Neuron (in vitro differentiated cells): ENCODE data around the gene USP2.
"Not testable (repeated sequence)": the region's sequence is repeated elsewhere in the genome, so short reads cannot be mapped to it uniquely, and the experiment has no call there.

Source experiments
- H2AFZ ChIP-seq: one replicate; pipeline ENCODE4 v1.6.1; 2013; ENCODE audit warnings: low read depth, mild to moderate bottlenecking, inconsistent platforms, low read length, moderate library complexity
- H3K27me3 ChIP-seq: one replicate; pipeline ENCODE4 v1.6.1; 2013; ENCODE audit warnings: low read length; ENCODE audit not compliant: insufficient read depth
- H3K36me3 ChIP-seq: one replicate; pipeline ENCODE4 v1.6.1; 2013; ENCODE audit warnings: low read length; ENCODE audit not compliant: insufficient read depth
- H3K4me1 ChIP-seq: one replicate; pipeline ENCODE4 v1.6.1; 2013; ENCODE audit warnings: low read length; ENCODE audit not compliant: insufficient read depth
- H3K4me3 ChIP-seq: 2 replicates; pipeline ENCODE4 v1.5.1; 2013; ENCODE audit warnings: mild to moderate bottlenecking, low read length, moderate library complexity
- H3K9me3 ChIP-seq: one replicate; pipeline ENCODE4 v1.6.1; 2013; ENCODE audit warnings: low read length

The USP2 gene

DNA sequence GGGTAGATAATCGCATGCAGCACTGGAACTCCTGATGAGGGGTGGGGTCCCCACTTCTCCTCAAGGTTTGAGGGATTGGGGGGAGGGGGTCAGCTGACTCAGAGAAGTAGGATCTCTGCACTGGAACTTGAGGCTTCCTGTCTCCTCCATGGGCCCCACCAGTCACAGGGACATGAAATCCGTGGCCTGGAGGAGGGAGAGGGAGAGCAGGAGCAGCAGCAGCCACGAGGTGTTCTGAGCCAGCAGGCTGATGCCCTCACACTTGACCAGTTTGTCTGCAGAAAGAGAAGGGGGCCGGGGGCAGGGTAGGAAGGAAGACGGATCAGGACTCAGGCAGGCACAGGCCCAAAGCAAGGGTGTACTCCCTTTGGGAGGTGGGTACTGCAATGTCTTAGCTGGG is 37.8 kb upstream of the USP2 start:
- Histone ChIP-seq H3K4me3 (no peak overlapping the region), H2AFZ (no peak overlapping the region), H3K36me3 (no peaks in the 10 kb centered on the region), H3K9me3 (no peaks in the 10 kb centered on the region), H3K27me3 (peaks cover 44% of the 10 kb centered on the region), H3K4me1 (peaks cover 5% of the 10 kb centered on the region)

GRCh38 chr11:119418759-119419158 is 37.3 kb upstream of the USP2 start:
- no peak overlapping the region for H2AFZ ChIP-seq
- H3K4me1 ChIP-seq = peaks cover 5% of the 10 kb centered on the region
- peaks cover 39% of the 10 kb centered on the region for H3K27me3 ChIP-seq
- H3K4me3 ChIP-seq = no peak overlapping the region
- no peaks in the 10 kb centered on the region for H3K9me3 ChIP-seq
- H3K36me3 ChIP-seq = no peaks in the 10 kb centered on the region

DNA sequence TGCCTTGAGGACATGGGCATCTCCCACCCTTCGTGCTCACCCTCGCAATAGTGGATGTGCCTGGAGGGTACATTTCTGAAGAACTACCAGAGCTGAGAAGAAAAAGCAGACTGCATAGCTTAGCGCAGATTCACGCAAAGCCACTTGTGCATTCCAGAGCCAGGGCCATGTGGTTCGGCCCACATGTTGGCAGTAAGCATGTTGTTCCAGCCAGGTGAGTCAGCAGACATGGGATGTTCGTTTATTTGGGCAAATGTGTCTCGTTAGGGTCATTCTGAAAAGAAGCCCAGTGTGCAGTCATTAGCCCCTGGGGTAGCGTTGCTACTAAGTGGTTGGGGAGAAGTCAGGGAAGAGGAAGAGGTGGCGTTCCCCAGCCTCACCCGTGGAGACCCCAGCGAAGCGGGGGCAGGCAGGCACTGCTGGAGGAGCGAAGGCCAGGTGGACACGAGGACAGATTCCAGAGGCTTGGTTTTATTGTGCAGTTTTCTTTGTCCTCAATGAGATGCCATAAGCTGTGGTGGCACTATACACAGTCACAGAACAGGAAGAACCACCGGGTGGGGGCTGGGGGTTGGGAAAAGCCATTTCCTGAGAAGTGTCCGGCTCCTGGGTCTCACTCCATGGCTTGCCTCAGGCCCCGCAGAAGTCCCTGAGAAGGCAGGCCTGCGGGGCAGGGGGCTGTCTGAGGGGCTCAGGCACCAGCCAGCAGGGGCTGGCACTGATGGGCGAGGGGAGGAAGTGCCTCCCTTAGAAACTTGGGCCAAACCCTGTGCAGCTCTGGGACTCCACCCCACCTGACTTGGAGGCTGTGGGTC is 36.4 kb upstream of the USP2 start:
- Histone ChIP-seq H2AFZ (no peak overlapping the region), H3K27me3 (peaks cover 32% of the 10 kb centered on the region), H3K9me3 (no peaks in the 10 kb centered on the region), H3K4me1 (peaks cover 5% of the 10 kb centered on the region), H3K4me3 (no peak overlapping the region), H3K36me3 (no peaks in the 10 kb centered on the region)

GRCh38 chr11:119416606-119417580 is 35.4 kb upstream of the USP2 start:
- no peaks in the 10 kb centered on the region for H3K36me3 ChIP-seq
- peaks cover 22% of the 10 kb centered on the region for H3K27me3 ChIP-seq
- no peak overlapping the region for H2AFZ ChIP-seq
- H3K4me1 ChIP-seq = no peaks in the 10 kb centered on the region
- H3K4me3 ChIP-seq = no peak overlapping the region
- H3K9me3 ChIP-seq = no peaks in the 10 kb centered on the region

GRCh38 chr11:119415966-119416365 is 34.5 kb upstream of the USP2 start:
- Histone ChIP-seq H3K4me3 (no peak overlapping the region), H3K27me3 (peaks cover 13% of the 10 kb centered on the region), H2AFZ (no peak overlapping the region), H3K4me1 (no peaks in the 10 kb centered on the region), H3K36me3 (no peaks in the 10 kb centered on the region), H3K9me3 (no peaks in the 10 kb centered on the region)

DNA sequence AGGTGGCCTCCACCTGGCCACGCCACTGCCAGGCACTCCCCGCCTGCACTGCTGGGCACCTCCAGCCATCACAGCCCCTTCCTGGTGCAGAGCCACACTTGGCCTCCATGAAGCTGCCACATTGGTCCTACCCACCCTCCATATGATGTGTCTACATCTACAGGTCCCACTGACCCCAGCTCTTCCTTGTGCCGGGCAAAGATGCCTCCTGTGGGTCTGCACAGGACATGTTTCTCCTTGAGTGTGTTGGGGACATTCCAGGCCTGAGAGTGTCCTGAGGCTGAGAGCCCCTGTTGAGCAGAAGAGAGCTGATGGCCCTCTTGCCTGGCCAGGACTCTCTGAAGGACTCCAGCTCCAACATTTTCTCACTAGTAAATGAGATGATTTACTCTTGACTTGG is 34.0 kb upstream of the USP2 start:
- Histone ChIP-seq H3K36me3 (no peaks in the 10 kb centered on the region), H3K27me3 (peaks cover 8% of the 10 kb centered on the region), H2AFZ (no peak overlapping the region), H3K4me3 (no peak overlapping the region), H3K9me3 (no peaks in the 10 kb centered on the region), H3K4me1 (no peaks in the 10 kb centered on the region)

GRCh38 chr11:119414734-119415133 is 33.2 kb upstream of the USP2 start:
- Histone ChIP-seq H3K27me3 (peaks cover 1% of the 10 kb centered on the region), H2AFZ (no peak overlapping the region), H3K4me3 (no peak overlapping the region), H3K9me3 (no peaks in the 10 kb centered on the region), H3K4me1 (no peaks in the 10 kb centered on the region), H3K36me3 (no peaks in the 10 kb centered on the region)

GRCh38 chr11:119414321-119414720 is 32.8 kb upstream of the USP2 start:
- no peak overlapping the region for H2AFZ ChIP-seq
- H3K9me3 ChIP-seq = no peaks in the 10 kb centered on the region
- H3K4me3 ChIP-seq = no peak overlapping the region
- no peaks in the 10 kb centered on the region for H3K27me3 ChIP-seq
- H3K36me3 ChIP-seq = no peaks in the 10 kb centered on the region
- no peaks in the 10 kb centered on the region for H3K4me1 ChIP-seq

DNA sequence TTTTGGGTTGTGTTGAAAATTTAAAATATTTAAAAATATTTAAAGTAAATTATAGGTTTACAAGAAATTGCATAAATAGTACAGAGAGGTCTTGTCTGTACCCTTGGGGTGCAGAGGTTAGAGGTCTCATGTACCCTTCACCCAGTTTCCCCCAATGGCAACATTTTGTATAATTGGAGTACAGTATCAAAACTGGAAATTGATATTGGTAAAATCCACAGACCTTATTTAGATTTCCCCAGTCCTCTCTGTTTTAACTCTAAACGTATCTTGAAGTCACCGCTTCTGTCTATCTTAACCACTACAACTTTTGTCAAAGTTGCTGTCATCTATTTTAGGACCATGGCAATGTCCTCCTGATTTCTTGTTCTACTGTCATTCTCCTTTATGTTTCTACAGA is 30.6 kb upstream of the USP2 start:
- H3K27me3 ChIP-seq = no peaks in the 10 kb centered on the region
- H3K36me3 ChIP-seq = no peaks in the 10 kb centered on the region
- H3K9me3 ChIP-seq = no peaks in the 10 kb centered on the region
- H3K4me3 ChIP-seq = no peak overlapping the region
- no peak overlapping the region for H2AFZ ChIP-seq
- no peaks in the 10 kb centered on the region for H3K4me1 ChIP-seq

DNA sequence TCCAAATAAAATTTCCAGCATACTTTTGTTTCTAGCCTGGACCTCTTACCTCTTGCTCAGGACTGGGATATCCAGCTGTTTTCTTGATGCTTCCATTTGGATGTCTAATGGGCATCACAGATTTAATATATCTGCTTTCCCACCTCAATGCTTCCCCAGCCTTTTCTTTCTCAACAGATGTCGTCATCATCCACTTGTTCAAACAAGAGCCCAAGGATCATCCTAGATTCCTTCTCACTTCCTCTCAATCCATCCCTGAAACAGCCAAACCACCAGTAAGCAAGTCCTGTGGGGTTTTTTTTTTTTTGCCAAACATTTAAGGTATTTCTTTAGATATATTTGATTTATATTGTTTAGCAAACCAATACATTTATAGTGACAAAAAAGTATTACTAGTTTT is 29.0 kb upstream of the USP2 start:
- Histone ChIP-seq H3K4me1 (no peaks in the 10 kb centered on the region), H2AFZ (no peak overlapping the region), H3K27me3 (no peaks in the 10 kb centered on the region), H3K36me3 (no peaks in the 10 kb centered on the region), H3K4me3 (no peak overlapping the region), H3K9me3 (no peaks in the 10 kb centered on the region)

GRCh38 chr11:119409731-119410130 is 28.2 kb upstream of the USP2 start:
- Histone ChIP-seq H3K9me3 (no peaks in the 10 kb centered on the region), H2AFZ (no peak overlapping the region), H3K4me1 (no peaks in the 10 kb centered on the region), H3K36me3 (no peaks in the 10 kb centered on the region), H3K27me3 (no peaks in the 10 kb centered on the region), H3K4me3 (no peak overlapping the region)

GRCh38 chr11:119406005-119406404 is 24.5 kb upstream of the USP2 start:
- Histone ChIP-seq H3K4me1 (no peaks in the 10 kb centered on the region), H3K9me3 (no peaks in the 10 kb centered on the region)

GRCh38 chr11:119405448-119405847 is 24.0 kb upstream of the USP2 start:
- not testable (repeated sequence) for H3K27me3 ChIP-seq, H3K36me3 ChIP-seq, H3K9me3 ChIP-seq

More at GRCh38 chr11:119406005-119406404, 24.5 kb upstream of the USP2 start:
- peaks cover 3% of the 10 kb centered on the region for H3K27me3 ChIP-seq
- no peak overlapping the region for H2AFZ ChIP-seq
- H3K36me3 ChIP-seq = no peaks in the 10 kb centered on the region
- no peak overlapping the region for H3K4me3 ChIP-seq

More at GRCh38 chr11:119405448-119405847, 24.0 kb upstream of the USP2 start:
- H3K4me1 ChIP-seq, H3K4me3 ChIP-seq, H2AFZ ChIP-seq: not testable (repeated sequence)
